HG03442 (cell line): ENCODE results near the gene NAGPA.
"Not testable (repeated sequence)": the region's sequence is repeated elsewhere in the genome, so short reads cannot be mapped to it uniquely, and the experiment has no call there.

ENCODE experiments used
- ATAC-seq: cut with Tn5 transposase; IDR thresholded peaks from one replicate; pipeline ENCODE4 v1.9.1; 2021; ENCODE audit warnings: mild to moderate bottlenecking, moderate library complexity; ENCODE audit not compliant: unreplicated experiment

Gene NAGPA

GRCh38 chr16:5033256-5034166 is at the start of gene NAGPA:
TSS of gene NAGPA (minus strand) at chr16:5033935. CDS start at chr16:5033914, 21 bp downstream.
- ATAC-seq: peak; percentile 88

DNA sequence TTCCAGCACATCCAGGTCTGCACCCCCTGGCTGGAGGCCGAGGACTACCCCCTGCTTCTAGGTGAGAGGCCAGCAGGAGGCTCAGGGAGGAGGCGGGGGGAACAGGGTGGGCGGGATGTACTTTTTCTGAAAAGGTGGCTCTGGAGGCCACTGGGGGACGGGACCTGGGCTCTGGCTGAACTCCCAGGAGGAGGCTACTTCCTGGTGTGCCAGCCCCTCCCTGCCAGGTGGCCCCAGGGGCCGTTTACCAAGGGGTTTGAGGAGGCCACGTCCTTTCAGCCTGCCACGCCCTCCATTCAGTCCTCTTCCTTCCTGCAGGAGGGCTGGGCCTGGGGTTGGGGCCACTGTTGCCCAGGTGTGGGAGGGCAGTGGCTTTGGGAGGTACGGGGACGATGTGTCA is 47.3 kb upstream of the NAGPA start:
- ATAC-seq: not testable (repeated sequence)

- ATAC-seq: not testable (repeated sequence)
Measured at GRCh38 chr16:5080461-5080860, 46.7 kb upstream of the NAGPA start.

DNA sequence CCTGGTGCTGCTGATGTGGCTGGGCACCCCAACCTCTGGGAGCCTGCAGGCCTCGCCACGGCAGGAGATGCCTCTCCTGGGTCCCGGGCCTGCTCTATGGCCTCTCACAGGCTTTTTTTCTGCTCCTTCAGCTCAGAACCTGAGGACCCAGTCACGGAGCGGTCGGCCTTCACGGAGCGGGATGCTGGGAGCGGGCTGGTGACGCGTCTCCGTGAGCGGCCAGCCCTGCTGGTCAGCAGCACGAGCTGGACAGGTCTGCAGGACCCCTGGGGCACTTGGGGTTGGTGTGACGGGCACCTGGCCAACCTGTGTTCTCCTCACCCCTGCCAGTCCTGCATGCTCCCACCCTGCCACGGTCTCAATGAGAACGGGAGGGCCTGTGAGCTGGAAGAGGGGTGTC is 44.9 kb upstream of the NAGPA start:
- ATAC-seq: no peak

GRCh38 chr16:5077304-5077703 is 43.6 kb upstream of the NAGPA start:
- no peak for ATAC-seq

GRCh38 chr16:5075637-5076036 is 41.9 kb upstream of the NAGPA start:
- no peak for ATAC-seq

- not testable (repeated sequence) for ATAC-seq
Measured at GRCh38 chr16:5073771-5074170, 40.0 kb upstream of the NAGPA start.

- no peak for ATAC-seq
Measured at GRCh38 chr16:5073279-5073629, 39.5 kb upstream of the NAGPA start.

GRCh38 chr16:5072334-5073278 is 38.9 kb upstream of the NAGPA start:
- ATAC-seq: no peak

DNA sequence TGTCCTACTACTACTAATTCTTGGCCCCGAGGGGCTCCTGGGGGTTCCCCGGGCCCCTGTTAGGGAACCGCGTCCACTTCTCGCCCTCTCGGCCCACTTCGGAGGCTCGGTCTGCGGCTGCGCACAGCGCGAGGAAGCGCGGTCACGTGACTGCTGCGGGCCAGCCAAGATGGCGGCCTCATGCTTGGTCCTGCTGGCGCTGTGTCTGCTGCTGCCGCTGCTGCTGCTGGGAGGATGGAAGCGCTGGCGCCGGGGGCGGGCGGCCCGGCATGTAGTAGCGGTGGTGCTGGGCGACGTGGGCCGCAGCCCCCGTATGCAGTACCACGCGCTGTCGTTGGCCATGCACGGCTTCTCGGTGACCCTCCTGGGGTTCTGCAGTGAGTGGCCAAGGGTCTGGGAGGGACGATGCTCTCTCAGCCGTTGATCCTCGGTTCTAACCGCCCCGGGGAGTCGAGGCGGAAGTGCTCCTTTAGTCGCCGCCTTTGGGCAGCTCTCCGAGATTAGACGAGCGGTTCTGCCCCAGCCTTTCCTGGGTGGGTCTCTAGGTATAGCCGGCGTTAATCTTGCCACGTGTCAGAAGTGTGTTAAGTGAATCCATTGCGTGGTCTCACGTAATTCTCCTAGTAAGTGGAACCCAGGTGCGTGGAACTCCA is 38.1 kb upstream of the NAGPA start, which contains the start of gene ALG1:
Gene ALG1 (plus strand): TSS at position 163 of the 653 bp plus-strand sequence. CDS start 7 bp downstream, at position 170.
- peak; percentile 86 for ATAC-seq

- no peak for ATAC-seq
Measured at GRCh38 chr16:5071341-5071680, 37.6 kb upstream of the NAGPA start.

GRCh38 chr16:5070431-5071186 is 36.9 kb upstream of the NAGPA start:
- ATAC-seq: no peak

GRCh38 chr16:5069854-5070253 is 36.1 kb upstream of the NAGPA start:
- ATAC-seq: no peak

DNA sequence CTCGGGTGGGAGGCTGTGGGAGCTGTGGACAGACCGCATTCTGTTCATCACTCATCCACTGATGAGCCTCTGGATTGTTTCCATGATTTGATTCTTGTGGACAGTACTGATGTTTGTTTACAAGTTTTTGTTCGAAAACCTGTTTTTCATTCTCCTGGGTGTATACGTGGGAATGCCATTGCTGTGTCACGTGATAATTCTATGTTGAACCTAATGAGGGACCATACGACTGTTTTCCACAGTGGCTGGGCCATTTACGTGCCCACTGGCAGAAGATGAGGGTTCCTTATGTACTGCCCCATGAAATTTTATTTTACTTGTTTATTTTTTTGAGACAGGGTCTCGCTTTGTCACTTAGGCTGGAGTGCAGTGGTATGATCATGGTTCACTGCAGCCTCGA is 35.3 kb upstream of the NAGPA start:
- ATAC-seq: no peak

DNA sequence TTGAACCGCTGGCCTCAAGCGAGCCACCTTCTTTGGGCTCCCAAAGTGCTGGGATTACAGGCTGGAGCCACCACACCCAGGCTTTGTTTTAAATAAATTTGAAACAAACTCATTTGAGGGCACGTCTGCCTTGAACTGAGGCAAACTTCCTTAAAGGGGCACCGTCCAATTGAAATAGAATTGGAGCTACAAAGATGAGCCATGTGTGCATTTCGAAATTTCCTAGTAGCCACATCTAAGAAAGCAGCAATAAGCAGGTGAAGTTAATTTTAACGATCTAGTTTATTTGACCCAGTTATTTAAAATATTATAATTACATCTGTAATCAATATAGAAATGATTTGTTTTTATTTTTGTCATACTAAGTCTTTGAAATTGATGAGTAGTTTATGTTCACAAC is 32.8 kb upstream of the NAGPA start:
- no peak for ATAC-seq

DNA sequence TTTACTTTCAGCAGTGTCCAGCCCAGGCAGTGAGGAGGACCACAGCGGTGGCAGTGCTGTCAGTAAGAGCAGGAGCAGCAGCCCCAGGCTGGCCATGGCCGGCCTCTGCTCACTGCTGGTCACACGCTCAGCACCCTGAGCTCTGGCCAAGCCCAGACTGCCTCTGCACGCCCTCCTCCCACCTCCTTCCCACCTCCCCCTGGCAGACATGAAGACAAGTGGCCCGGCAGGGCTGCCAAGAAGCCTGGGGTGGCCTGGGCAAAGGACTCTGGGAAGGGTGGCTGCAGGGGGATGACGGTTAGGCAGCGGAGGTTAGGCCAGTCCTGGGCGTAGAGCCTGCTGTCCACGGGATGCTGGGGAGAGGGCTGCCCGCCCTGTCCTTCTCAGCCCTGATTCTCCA is 32.1 kb upstream of the NAGPA start, which contains the start of gene C16orf89:
Gene C16orf89 (minus strand): TSS at position 144 of the 400 bp plus-strand sequence. CDS start 48 bp downstream, at position 96.
- no peak for ATAC-seq

- no peak for ATAC-seq
Measured at GRCh38 chr16:5065326-5065725, 31.6 kb upstream of the NAGPA start.

- no peak for ATAC-seq
Measured at GRCh38 chr16:5064915-5065314, 31.2 kb upstream of the NAGPA start.

GRCh38 chr16:5062790-5063765 is 29.3 kb upstream of the NAGPA start:
- no peak for ATAC-seq
